Measurements from ENCODE around the gene ECM2.
"Not testable (repeated sequence)": the region's sequence is repeated elsewhere in the genome, so short reads cannot be mapped to it uniquely, and the experiment has no call there.

Gene ECM2

DNA sequence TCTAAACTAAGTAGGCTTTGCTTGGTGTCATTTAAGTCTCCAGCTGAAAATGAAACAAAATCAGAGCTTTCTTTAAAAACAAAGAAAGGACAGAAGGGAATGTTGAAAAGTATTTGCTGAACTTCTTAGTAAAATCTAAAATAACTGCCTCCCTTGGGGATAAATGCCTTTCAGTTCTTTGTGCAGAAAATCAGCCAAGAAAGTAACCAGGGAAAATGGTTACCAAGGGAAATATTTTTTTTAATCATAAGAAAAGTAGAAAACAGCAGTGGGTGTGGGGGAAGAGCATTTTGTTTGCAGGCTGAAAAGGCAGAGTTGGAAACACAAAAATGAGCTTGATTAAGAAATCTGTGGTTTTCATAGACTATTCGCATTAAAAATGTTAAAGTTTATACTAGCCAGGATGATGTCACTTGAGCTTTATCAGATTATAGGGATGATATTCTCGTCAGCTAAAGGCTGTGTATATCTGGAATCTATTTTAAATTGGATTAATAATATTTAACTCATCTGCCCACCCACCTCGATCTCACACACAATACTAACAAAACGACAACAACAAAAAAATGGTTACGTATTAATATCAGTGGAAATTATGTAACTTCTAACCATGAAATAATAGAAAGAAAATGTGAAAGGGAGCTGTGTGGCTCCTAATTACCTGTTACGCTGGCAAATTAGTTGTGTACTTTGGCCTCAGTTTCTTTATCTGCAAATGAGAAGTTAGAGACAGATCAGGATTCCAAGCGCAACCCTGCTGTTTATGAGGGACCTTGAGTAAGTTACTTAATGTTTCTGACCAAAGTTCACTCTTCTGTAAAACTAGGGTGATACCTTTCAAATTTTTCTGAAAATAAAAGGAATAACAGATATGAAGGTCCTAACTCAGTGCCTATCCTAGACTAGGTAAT lies at the start of gene ECM2:
TSS of gene ECM2 (minus strand) at position 51 of the 911 bp plus-strand sequence. CDS start 13,124 bp downstream, outside the sequence.
- DNase-seq (ENCODE audit: low read depth in 2 of 2), result no peak

DNA sequence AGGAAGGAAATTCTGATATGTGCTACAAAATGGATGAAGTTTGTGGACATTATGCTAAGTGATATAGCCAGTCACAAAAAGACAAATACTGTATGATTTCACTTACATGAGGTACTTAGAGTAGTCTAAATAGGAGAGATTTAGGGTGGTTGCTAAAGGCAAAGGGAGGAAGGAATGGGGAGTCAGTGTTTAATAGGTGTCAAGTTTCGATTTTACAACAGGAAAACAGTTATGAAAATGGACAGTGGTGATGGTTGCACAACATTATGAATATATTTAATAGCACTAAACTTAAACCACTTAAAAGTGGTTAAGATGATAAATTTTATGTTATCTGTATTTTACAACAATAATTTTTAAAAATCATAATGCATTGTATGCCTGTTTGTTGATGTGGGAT lies 40.4 kb upstream of the ECM2 start:
- DNase-seq (ENCODE audit: low read depth in 2 of 2), result no peak

DNA sequence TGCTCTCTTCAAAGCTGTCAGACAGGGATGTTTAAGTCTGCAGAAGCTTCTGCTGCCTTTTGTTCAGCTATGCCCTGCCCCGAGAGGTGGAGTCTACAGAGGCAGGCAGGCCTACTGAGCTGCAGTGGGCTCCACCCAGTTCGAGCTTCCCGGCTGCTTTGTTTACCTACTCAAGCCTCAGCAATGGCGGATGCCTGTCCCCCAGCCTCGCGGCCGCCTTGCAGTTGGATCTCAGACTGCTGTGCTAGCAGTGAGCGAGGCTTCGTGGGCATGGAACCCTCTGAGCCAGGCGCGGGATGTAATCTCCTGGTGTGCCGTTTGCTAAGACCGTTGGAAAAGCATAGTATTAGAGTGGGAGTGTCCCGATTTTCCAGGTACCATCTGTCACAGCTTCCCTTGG lies 37.8 kb upstream of the ECM2 start:
- DNase-seq (ENCODE audit: low read depth in 2 of 2), result not testable (repeated sequence)

DNA sequence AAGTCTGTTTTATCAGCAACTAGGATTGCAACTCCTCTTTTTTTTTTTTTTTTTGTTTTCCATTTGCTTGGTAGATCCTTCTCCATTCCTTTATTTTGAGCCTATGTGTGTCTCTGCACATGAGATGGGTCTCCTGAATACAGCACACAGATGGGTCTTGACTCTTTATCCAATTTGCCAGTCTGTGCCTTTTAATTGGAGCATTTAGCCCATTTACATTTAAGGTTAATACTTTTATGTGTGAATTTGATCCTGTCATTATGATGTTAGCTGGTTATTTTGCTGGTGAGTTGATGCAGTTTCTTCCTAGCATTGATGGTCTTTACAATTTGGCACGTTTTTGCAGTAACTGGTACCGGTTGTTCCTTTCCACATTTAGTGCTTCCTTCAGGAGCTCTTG lies 36.1 kb upstream of the ECM2 start:
- not testable (repeated sequence) for DNase-seq (ENCODE audit: low read depth in 2 of 2)

DNA sequence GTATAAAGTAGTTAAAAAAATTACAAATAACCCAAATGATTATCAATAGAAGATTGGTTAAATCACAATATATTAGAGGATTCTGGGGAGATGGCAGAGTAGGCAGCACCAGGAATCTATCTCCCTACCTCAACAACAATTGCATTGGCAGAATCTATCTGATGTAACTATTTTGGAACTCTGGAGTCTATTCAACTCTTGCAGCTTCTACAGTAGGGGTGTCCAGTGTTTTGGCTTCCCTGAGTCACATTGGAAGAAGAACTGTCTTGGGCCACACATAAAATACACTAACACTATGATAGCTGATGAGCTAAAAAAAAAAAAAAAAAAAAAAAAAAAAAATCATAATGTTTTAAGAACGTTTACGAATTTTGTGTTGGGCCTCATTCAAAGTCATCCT lies 29.2 kb upstream of the ECM2 start:
- DNase-seq (ENCODE audit: low read depth in 2 of 2), result no peak

DNA sequence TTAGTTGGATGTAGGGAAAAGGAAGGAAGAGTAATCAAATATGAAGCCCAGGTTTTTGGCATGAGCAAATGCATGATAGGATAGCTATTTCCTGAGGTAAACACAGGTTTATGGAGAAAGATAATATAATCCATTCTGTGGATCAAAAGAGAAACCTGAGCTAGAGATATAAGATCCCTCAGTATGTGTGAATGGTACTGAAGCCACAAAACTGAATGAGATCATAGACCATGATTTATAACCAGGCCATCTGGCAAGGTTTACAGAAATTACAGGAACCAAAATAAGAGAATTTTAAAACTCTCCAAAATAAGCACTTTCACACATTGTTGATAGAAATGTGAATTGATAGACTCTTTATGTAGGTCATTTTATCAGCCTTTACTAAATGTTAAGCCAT lies 28.7 kb upstream of the ECM2 start:
- DNase-seq (ENCODE audit: low read depth in 2 of 2), result no peak

DNA sequence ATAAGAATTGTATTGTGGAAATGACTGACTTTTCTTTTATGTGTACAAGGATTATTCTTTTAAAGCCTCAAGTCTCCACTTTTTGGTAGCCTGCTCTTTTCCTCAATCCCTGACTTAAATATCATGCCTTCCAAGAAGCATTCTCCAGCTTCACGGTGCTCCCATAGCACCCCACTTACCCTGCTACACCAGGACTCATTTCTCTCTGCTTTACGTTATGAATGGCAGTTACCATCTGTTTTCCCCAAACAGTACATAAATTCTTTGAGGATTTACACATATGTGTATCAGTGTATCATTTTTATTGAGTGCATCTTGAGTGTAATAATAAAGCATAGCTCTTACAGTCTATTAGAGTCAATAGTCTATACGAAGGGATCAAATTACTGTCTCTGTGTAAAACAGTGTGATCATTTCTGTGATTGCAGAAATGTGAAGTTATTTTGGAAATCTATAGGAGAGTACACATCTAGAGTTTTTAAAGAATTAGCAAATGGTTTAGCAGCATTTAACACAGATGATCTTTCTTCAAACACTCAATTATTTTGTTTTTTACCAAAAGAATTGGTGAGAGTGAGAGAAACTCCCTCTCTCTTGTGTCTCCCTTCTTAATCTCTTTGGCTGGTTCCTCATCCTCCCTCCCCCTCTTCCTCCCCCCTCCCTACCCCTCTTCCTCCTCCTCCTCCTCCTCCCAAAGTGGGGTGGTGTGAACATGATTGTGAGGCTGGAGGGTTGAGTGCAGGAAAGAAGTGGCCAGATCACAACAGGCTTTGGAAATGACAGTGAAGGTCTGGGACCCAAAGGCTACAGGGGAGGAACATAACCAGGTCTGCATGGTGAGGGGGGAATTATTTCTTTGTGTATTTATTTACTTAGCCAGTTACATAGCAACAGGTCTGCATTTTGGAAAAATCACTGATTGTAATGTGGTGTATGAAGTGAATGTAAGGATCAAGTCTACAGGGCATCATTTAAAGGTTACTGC lies 27.6 kb upstream of the ECM2 start:
- no peak for DNase-seq (ENCODE audit: low read depth in 2 of 2)

DNA sequence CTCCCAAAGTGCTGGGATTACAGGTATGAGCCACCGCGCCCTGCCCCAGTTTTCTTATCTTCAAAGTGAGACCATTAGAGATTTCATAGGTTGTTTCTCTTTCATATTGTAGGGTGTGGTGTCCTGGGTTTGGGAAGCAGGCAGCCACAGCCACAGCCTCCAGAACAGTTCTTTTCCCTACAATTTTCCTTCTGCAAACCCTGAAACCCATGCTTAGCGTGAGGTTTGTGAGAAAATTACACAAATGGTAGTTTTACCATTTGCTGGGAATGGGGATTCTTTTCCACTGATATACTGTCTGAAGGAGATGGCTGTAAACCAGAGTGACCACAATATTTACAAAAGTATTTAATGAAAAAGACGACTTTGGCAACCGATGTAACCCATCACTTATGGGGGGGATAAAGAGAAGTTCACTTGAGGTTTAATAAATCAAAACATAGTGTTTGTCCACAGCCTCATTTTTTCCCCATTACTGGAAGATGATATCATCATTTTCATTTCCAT lies 26.7 kb upstream of the ECM2 start:
- no peak for DNase-seq (ENCODE audit: low read depth in 2 of 2)

DNA sequence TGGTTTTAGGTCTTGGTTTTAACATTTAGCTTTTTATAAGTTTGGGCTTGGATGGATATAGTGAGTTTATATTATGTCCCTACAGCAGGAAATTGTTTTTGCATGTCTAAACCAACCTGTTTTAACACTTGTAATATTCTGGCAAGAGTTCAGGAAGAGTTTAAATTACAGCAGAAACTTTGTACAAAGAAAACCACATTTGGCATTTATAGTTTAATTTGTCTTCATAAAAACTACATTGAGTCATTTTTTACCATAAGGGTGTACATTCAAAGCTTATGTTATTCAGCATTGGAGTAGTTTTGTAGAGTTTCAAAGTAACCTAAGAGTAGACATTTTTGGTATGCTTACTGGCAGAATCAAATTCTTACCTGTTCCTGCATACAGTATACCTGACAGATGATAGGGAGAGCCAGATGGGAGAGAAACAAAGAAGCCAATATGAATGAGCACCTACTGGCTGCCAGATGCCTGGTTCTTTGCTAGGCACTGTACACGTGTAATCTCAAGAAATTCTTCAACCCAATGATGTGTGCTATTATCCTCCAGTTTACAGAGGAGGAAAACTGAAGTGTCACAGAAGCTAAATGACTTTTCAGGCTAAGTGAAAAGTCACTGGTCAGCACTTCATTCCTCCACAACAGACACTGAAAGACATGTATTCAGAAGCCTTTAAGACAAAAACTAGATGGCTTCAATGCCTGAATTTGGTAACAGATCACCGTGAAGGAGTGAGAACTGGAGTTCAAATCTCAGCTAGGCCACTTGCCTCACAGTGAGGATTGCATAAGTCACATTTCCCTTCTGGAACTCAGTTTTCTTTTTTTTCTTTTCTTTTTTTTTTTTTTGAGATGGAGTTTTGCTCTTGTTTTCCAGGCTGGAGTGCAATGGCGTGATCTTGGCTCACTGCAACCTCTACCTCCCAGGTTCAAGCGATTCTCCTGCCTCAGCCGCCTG lies 25.9 kb upstream of the ECM2 start:
- DNase-seq (ENCODE audit: low read depth in 2 of 2), result no peak

DNA sequence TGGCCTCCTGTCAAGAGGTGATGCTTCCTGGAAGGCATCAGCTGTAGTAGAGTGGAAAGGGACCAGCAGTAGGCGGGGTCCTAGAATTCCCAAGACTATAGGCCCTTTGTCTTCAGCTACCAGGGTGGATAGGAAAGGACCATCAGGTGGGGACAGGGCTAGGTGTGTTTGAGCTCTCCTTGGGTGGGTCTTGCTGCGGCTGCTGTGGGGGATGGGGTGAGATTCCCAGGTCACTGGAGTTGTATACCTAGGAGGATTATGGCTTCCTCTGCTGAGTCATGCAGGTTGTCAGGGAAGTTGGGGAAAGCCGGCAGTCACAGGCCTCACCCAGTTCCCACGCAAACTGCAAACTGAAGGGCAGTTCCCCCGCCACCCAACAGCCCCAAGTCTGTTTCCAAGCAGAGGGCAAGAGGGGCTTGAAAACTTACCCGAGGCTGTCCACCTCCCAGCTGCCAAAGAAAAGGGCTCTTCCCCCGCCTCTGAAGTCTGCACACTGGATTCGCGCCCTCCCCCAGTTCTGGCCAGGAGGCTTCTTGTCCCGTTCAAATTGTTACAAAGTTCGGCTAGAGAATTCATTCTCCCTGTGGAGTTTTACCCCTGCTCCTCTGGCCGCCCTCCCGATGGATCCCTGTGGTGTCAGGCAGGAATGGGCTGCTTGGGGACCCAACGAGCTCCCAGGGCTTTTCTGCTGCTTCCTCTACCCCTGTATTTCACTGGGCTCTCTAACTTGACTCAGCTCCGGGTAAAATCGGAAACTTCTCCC lies 23.0 kb upstream of the ECM2 start:
- DNase-seq (ENCODE audit: low read depth in 2 of 2), result no peak

DNA sequence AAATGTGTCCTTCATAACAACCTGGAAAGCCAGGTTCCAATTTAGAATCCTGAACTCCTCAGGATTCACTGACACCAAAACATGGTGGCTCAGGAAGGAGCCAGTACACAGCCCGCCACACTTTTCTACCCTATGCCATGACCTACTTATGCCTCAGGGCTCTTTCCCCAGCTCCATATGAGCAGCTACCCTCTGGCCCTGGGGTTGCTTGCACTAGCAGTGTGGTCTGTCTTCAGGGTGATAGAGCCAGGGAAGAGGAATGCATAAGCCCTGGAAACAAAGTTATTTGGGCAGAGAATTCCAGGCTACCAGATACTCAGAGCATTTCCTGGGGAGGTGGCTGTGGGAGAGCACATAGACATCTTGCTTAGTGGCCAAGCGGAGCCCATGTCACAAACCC lies 15.0 kb upstream of the ECM2 start:
- DNase-seq (ENCODE audit: low read depth in 2 of 2), result no peak

DNA sequence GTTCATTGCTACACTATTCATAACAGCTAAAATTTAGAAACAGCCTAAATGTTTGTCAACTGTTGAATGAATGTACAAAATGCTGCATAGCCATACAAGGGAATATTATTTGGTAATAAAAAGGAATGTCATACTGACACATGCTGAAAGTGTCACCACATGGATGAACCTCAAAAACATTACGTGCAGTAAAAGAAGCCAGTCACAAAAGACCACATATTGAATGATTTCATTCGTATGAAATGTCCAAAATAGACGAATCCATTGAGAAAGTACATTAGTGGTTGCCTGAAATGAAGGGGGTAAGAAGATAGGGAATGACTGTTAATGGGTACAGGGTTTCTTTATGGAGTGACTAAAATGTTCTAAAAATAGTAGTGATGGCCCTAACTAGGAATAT lies 11.6 kb upstream of the ECM2 start:
- DNase-seq (ENCODE audit: low read depth in 2 of 2), result no peak

DNA sequence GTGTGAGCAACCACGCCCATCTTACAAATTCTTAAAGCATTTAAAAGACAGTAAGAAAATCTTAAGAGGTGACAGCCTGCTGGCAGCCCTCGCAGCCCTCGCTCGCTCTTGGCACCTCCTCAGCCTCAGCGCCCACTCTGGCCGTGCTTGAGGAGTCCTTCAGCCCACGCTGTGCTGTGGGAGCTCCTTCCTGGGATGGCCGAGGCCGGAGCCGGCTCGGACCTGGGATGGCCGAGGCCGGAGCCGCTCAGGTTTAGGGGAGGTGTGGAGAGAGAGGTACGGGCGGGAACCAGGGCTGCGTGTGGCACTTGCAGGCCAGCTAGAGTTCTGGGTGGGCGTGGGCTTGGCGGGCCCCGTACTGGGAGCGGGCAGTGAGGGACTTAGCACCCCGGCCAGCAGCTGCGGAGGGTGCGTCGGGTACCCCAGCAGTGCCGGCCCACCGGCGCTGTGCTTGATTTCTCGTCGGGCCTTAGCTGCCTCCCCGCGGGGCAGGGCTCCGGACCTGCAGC lies 9.3 kb upstream of the ECM2 start:
- DNase-seq (ENCODE audit: low read depth in 2 of 2), result no peak

DNA sequence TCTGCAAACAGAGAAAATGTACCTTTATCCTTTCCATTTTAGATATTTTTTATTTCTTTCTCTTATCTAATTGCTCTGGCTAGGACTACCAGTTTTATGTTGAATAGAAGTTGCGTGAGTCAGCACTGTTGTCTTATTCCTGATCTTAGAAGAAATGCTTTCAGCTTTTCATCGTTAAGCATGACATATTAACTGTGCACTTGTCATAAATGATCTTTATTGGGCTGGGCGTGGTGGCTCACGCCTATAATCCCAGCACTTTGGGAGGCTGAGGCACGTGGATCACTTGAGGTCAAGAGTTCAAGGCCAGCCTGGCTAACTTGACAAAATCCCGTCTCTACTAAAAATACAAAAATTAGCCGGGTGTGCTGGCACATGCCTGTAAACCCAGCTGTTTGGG lies 8.2 kb upstream of the ECM2 start:
- no peak for DNase-seq (ENCODE audit: low read depth in 2 of 2)

DNA sequence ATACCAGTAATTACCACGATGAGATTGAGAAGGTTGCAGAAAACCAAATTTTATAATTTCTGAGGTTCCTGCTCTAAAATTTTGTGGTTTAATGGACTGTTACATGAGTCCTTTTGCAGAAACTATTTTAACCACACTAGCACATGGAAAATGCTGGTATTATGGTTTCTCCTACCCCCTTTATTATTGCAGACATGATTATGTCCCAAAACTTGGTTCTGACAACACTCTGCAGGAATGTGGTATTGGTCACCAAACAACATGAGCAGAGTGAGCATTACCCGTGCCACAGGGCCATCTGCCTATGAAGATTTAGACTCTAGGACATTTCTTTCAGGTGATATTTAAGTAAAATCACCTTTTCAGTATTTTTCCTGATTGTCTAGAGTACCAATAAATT lies 2.8 kb upstream of the ECM2 start:
- no peak for DNase-seq (ENCODE audit: low read depth in 2 of 2)

DNA sequence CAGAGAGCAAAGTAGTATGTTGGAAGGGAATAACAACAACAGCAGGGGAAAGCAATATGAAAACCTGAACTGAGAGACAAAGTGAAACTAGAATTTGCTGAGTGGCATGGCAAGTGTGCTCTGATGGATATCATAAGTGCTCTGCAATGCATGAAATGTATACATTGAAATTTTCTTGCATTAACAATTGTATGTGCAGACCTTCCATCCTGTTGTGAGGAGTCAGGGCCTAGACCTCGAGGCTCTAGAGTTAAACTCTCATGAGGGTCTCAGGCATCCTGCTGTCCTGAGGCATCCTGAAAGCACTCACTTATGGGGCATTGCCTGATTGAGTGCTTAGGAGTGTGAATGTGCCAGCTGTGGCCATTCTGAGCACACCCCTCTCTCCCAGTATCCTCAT lies 1.1 kb downstream of the ECM2 start:
- DNase-seq (ENCODE audit: low read depth in 2 of 2), result no peak

DNA sequence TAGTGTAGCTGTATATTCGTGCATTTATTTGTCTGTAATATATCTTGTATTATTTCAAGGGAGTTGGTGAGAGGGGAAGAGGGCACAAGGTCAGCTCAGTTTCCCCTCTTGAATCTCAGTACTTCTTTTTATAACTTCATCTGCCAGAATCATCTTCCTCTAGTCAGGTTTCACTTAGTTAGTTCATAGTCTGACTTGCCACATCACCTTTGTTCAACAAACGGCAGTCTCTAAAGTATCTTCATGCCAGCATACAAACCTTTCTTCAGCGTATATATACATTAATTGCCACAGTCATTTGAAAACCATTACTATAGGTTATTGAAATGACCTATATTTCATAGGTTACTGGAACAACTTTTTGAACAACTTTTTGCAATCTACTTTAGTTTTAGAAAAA lies 1.6 kb downstream of the ECM2 start:
- DNase-seq (ENCODE audit: low read depth in 2 of 2), result no peak

DNA sequence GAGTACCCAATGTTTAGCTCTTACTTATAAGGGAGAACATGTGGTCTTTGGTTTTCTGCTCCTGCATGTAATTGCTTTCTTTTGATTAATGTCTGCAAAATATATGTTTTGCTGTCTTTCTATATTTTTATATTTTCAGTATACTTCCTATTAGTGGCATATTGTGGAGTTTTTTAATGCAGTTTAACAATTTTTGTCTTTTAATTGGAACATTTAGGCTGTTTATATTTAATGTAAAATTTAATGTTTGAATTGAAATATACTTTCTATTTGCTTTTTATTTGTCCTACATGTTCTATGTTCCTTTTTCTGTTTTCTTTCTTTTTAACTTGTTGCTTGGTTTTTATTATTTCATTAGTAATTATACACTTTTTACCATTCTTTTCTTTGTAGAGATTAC lies 4.9 kb downstream of the ECM2 start:
- no peak for DNase-seq (ENCODE audit: low read depth in 2 of 2)

DNA sequence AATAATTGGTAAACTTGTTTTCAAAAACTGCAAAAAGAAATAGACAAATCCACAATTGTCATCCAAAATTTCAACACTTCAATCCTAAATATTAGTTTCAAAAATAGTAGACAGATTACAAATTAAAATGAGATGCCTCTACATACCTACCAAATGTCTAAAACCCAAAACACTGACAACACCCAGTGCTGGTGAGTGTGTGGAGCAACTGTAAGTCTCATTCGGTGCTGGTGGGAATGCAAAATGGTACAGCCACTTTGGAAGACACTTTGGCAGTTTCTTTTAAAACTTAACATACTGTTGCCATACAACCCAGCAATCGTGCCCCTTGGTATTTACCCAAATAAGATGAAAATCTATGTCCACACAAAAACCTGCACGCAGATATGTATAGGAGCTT lies 6.7 kb downstream of the ECM2 start:
- DNase-seq (ENCODE audit: low read depth in 2 of 2), result no peak

DNA sequence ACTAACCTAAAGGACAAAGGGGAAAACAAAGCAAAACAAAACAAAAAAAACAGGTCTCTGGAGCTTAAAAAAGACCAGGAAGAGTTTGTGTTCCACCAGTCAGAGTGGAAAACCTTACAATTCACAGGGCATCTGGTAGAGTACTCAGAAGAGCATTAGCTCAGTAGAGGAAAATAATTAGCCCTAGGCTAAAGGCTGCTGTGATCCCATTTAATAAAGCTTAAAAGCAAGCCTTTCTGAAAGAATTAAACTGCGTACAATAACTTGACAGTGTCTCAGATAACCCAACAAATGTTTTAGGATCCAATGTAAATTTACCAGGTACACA lies 7.3 kb downstream of the ECM2 start:
- DNase-seq (ENCODE audit: low read depth in 2 of 2), result no peak
